Stimulated activated naive CD4-positive, alpha-beta T cell (primary cell): ENCODE measurements around the gene B4GALNT2.
"Not testable (repeated sequence)": the region's sequence is repeated elsewhere in the genome, so short reads cannot be mapped to it uniquely, and the experiment has no call there.

ENCODE experiments used
- DNase-seq, 6 experiments: peaks; one replicate each; lab custom pipeline; 2025; lab: John Stamatoyannopoulos, UW

Gene B4GALNT2

DNA sequence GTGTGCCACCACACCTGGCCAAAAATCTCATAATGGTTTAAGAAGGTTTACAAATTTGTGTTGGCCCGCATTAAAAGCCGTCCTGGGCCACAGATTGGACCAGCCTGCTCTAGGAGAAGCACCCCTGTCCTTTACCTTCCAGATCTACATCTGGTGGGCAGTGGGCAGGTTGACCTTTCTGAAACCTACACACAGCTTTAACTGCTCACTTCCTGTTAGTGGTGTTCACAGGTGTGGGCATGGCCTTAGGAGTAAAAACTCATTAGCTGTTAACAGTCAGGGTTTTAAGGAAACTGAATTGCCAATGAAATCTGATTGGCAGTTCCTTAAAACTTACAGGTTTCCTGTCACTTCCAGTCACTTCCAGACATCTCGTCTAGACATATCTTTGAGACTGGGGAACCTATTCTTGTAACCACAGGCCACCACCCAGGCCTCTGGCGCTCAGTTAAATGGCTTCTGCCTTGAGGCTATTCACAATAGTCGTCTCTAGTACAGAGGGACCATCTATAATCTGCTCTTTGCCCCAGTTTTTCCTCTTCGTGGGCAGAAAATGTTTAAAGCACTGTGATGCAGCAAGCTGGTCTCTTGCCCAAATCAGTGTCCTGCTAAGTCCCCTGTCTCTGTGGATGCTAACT, 48.5 kb downstream of the B4GALNT2 start:
- no peak for DNase-seq

DNA sequence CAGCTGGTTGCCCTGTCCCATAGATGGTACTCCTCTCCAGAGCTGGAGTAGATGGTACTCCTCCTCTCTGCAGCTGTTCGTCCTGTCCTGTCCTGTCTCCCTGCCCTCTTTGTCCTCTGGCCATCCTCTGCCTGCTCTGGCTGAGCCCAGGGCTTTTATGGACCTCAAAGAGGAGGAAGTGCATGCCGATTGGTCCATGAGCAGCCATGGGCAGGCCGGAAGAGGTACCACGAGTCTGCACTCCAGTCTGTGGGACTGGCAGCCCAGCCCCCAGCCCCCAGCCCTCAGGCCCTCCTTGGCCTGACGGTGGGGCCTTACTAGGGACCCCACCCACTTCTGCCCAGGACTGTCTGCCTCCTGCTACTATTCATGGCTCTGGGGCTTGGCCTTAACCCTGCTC, 50.8 kb downstream of the B4GALNT2 start:
- no peak for DNase-seq

DNA sequence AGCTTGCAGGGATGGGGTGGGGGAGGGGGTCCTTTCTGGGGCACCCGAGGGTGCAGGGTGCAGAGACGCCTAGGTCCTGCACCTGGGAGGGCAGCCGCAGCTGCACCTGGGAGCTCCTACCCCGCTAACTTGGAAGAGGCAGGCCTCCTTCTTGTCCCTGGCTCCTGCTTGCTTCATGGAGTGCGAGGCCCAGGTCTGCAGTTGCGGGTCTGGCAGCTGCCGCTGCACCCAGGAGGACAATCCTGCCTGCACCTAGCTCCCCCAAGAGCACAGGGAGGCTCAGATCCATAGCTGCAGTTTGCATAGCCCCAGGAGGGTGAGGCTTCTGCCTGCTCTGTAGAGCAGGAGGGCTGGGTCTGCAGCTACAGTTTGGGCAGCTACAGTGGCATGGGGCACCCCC, 51.2 kb downstream of the B4GALNT2 start:
- no peak for DNase-seq

DNA sequence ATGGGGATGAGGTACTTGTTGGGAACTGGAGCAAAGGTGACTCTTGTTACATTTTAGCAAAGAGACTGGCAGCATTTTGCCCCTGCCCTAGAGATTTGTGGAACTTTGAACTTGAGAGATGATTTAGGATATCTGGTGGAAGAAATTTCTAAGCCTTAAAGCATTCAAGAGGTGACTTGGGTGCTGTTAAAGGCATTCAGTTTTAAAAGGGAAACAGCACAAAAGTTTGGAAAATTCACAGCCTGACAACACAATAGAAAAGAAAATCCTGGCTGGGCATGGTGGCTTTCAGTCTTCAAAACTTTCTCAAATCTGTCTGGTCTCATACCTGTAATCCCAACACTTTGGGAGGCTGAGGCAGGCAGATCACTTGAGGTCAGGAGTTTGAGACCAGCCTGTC, 52.0 kb downstream of the B4GALNT2 start:
- not testable (repeated sequence) for DNase-seq

DNA sequence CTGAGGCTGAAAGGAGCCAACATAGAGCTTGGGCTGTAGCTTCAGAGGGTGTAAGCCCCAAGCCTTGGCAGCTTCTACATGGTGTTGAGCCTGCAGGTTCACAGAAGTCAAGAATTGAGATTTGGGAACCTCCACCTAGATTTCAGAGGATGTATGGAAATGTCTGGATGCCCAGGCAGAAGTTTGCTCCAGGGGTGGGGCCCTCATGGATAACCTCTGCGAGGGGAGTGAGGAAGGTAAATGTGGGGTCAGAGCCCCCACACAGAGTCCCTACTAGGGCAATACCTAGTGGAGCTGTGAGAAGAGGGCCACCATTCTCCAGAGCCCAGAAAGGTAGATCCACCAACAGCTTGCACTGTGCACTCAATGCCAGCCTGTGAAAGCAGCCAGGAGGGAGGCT, 52.8 kb downstream of the B4GALNT2 start:
- DNase-seq: not testable (repeated sequence)

DNA sequence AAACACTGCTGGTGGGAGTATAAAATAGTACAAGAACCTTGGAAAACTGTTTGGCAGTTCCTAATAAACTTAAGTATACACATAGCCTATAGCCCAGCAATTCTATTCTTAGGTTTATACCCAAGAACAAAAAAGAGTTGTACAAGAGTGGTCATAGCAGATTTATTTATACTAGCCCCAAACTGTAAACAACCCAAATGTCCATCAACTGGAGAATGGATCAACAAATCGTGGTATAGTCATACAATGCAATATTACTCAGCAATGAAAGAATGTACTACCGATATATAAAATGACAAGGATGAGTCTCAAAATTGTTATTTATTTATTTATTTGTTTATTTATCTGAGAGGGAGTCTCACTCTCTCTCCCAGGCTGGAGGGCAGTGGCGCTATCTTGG, 54.7 kb downstream of the B4GALNT2 start:
- DNase-seq: no peak

DNA sequence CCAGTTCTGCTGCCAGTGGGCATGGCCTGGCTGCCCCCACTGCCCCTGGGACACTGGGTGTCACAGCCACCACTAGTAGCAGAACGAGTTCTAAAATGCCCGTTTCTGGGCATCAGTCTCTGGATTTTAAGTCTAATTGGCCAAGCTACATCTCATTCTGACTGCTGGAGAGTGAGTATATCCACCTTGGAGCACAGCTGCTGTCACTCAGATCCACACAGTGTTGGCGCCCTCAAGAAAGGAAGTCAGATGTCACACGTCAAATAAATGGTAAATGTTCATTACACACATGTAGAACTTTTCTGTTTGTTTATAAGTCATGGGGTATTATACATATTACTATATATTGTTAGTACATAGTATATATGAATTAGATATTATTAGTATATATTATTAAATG, 58.4 kb downstream of the B4GALNT2 start:
- no peak for DNase-seq

DNA sequence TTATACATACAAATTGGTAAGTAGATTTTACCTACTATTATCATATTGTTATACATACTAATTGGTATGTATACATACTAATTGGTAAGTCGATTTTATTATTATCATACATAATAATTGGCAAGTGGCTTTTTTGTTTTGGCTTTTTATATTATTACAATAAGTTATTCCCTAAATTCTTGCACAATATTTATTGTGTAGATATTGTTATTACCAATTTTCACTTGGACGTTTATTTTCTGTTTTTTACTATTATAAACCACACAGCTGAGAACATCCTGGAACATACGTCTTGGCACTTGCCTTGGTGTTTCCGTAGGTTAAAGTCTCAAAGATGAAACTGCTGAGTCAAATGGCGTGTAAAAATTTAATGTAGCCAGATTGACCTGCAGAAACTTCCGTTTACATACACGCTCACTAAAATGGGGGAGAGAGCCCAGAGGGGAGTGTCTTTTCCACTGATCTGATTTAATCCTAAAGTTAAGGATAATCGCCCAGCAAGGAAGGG, 58.9 kb downstream of the B4GALNT2 start:
- DNase-seq: no peak

DNA sequence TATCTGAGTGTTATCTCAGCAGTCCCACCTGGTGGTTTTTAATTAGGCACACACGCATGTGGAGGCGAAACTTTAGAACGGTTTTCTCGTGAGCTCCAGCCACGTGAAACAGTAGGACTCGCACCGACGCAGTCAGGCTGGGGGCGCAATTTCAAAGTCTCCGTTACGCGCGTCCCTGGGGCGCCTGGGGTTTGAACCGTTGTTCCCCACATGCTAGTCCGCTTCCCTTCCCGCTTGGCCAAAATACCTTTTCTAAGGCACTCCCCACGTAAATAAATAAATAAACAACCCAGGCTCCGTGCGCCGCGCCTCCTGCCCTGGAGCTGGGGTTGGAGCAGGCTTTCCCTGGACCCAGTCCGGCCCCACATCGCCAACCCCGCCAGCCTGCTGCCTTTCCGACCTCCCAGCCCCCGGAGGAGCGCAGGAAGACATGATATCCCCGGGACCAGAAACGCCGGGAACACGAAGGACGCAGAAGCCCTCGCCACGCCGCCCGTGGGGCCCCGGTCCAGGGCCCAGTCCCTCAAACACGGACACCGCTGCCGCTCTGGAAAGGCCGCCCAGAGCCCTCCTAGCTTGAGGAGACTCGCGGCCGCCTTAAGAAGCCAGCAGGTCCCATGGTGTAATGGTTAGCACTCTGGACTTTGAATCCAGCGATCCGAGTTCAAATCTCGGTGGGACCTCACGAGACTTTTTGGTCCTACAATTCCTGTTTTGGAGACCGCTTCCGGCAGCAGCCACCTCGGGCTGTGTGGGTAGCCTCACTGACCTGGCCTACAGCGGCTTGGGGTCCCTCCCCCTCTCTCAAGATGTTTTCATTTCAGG, 59.6 kb downstream of the B4GALNT2 start:
- peak; percentile 88 to 100 (median 97) for DNase-seq

DNA sequence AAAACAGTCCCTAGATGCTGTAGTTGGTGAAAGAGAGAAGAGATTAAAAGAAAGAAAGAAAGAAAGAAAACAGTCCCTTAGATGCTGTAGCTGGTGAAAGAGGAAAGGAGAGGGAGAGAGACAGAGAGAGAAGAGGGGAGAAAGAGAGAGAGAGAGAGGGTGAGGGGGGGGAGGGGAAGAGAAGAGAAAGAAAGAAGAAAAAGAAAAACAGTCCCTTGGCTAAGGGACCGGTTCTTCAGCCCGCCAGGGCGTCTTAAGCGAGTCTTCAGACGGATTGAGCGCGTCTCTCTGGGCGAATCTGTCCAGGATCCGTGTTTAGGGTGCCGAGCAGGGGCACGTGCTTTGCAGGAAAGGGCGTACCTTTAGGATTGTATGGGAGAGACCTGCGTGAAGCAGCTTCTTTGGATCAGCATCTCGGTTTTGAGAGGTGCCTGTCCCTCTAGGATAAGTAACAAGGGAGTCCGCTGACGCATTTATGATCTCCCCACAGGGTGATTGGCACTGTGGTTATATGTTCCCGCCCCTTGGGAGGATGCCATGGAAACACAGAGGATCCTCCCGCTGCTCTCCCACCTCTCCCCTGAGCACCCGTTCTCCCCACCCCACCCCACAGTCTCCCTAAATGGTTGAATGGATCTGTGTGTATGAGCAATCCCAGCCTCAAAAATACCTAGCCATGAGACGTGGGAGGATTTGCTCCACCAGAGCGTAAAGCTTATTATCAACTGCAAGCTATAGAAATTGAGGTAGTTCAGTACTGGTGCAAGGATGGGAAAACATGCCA, 61.1 kb downstream of the B4GALNT2 start:
- DNase-seq: peak in 3 of 6 experiments; percentile 13 to 53 (median 34)

DNA sequence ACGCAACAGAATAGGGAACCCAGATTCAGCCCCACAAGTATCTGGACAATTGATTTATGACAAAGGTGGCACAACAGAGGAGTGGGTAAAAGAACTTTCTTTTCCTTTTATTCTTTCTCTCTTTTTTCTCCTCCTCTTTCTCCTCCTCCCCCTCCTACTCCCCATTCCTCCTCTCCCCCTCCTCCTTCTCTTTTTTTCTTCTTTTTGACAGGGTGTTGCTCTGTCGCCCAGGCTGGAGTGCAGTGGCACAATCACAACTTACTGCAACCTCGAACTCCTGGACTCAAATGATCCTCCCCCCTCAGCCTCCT, 61.7 kb downstream of the B4GALNT2 start:
- no peak for DNase-seq

DNA sequence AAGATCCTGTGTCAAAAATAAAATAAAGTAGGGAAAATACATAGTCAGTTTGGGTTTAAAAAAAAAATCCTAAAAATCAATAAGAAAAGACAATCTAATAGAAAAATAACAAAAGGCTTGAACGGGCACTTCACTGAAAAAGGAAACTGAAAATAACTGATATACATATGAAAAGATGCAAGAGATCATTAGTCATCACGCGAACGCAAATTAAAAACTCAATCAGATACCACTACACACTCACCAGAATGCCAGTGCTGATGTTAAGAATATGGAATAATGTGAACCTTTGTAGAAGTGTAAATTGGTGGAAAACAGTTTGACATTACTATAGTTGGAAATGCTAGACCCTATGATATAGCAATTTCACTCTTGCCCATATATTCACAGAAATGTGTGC, 63.2 kb downstream of the B4GALNT2 start:
- no peak for DNase-seq

DNA sequence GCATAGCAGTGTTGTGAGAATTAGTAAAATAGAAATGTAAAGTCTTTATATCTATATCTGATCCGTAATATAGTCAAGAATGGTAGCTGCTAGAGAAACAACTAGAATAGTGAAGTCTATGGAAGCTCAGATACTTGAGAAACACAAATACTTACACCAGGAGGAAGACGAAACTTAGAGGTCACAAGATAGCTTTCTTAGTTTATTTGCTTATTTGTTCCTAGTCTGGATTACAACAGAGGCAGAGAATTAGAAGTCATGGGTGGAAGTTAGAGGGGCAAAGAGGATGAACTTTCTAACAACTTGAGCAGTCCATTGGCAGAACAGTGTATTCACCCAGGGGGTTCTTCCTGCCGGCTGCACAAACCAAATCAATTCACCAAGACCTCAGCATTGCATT, 64.0 kb downstream of the B4GALNT2 start:
- no peak for DNase-seq

DNA sequence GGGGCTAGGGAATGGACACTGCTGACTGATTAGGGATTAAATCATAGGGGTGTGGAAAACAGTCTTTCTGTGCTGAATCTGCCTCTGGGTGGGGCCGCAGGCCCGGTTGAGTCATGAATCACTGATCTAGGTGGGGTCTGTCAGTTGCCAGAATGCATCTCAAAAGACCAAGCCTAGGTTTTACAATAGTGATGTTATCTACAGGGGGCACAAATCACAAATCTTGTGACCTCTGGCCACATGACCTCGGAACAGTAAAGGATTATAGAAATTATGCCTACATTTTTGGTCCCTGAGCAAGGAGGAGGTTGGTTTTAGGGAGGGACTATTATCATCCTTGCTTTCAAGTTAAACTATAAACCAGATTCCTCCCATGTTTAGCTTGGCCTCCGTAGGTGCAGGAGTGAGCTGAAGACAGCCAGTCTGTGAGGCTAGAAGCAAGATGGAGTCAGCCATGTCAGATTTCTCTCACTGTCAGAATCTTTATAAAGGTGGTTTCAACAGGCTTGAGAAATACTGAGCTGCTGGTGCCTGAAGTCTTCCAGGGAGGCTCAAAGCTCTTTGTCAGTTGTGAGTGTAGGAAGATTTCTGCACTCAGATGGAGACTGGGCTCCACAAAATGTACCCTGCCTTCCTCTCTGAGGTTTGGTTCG, 64.9 kb downstream of the B4GALNT2 start:
- DNase-seq: no peak

DNA sequence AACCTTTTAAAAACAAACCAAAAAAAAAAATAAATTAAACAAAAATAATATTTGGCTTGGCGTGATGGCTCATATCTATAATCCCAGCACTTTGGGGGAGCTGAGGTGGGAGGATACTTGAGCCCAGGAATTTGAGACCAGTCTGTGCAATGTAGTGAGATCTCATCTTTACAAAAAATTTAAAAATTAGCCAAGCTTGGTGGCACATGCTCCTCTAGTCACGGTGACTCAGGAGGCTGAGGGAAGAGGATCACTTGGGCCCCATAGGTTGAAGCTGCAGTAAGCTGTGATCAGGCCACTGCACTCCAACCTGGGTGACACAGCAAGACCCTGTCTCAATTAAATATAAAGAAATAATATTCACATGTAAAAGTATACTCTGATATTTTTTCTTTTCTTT, 65.6 kb downstream of the B4GALNT2 start:
- no peak for DNase-seq

DNA sequence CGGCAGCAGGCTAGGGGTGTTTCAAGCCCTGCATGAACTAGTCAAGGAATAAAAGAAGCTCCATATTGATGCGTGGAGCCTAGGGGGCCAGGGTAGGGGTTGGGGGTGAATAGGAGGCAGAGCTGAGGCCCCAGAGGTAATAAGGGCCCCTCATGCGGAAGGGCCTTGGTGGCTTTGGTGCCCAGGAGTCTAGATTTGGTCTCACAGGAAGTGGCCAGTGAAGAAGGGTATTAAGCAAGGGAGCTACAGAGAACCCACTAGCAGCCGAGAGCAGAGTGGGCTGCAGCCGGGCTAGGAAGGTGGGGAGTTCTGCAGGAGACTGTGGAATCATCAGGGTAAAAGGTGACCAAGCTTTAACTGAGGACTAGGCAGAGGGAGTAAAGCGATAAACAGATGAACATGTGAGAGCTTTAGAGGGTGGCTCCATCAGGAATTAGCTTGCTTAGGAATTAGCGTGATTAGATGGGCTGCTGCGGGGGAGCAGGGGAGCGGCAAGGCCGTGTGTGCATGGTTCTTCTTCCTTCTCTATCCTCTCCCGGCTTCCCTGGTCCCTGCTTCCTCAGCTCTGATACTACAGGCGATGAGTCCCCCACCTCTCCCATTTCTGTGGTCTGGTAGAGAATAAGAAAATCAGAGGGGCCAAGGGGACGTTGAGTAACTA, 68.0 kb downstream of the B4GALNT2 start:
- no peak for DNase-seq

DNA sequence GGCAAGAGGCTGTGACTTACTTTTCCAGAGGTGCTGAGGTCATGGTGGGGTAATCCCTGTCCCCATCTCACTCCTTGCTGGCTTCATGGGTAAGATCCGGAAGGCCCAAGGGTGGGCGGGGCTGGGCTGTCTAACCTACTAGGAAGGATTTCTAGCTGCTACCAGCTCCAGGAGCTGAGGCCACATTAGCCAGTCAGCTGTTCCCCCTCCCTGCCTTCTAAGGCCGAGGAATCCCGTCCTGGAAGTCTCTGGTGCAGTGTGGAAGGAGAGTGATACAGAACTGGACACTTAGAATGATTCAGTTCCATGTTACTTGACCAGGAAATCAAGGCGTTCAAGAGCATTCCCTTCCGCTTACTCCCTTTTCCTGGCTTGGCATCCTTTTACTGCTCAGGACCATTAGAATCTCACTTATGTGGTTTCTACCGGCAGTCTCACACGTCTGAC, 68.9 kb downstream of the B4GALNT2 start:
- DNase-seq: no peak

DNA sequence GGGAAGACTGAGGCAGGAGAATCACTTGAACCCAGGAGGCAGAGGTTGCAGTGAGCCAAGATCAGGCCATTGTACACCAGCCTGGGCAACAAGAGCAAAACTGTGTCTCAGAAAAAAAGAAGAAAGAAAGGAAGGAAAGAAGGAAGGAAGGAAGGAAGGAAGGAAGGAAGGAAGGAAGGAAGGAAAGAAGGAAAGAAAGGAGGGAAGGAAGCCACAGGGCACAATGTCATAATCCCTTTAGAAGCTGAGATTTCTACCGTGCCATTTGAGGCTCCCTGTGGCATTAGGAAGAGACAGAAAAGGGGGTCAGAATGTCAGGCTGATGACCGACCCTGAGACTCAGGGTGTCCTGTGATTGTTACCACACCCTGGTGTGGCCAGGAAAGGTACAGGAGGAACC, 71.2 kb downstream of the B4GALNT2 start:
- DNase-seq: no peak

DNA sequence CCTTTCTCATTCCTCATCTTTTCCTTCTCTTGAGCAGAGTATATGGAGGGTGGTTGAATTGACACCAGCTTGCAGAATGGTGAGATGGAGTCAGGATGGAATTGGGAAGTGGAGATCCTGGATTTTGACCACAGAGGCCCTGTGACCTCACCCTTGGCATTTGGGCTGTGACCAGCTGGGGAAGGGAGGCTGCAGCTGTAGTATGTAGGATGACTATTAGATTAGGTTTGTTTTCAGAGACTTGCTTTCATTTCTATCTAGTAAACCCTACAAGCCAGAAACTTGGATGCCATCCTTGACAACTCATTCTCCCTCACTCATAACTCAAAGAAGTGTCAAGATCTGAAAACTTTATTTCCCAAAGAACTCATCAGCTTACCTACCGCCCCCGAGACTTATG, 71.9 kb downstream of the B4GALNT2 start:
- DNase-seq: no peak

DNA sequence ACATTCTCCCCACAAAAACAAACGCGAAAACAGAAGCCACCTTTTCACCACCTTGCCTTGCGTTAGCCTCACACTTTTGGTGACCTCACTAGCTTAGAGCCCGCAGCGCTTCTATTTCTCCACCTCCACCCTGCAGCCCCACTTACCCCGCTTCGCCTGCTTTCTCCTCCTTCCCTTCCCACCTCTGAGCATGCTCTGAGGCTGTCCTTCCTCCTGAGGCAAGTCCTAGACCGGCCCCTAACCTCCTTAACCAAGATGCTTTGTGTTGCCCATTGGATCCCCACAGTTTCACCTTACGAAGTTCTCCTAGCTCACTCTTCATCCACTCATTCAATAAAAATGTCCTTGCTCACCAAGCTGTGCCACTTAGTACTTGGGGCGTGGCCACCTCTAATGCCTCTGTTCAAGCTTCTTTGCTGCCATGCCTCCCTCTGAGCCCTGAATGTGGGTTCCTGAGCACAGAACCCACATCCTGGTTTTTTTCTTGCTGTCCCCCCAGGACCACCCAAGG, 76.5 kb downstream of the B4GALNT2 start:
- DNase-seq: peak in 2 of 6 experiments; percentile 10 to 26
